WTC11 (cell line): ENCODE data around the gene SLC16A7. TPM values are rescaled to one million over a fixed set of nuclear protein-coding genes. Genes with fewer than 3 reads are reported as not detected.

Source experiments
- ATAC-seq: fragments of 200-7000 bp; cut with Tn5 transposase; 2 replicates; pipeline ENCODE4 v1.10.0; 2021; ENCODE audit warnings: mild to moderate bottlenecking, moderate library complexity
- CTCF ChIA-PET: fragments of 300-600 bp; sonication (Branson Sonifier 250); formaldehyde crosslinking; loops from one replicate; lab custom pipeline; 2021; ENCODE audit warnings: antibody characterized with exemption; lab: Charles Lee
- POLR2A ChIA-PET: fragments of 350-600 bp; sonication (Branson Sonifier 250); formaldehyde crosslinking; loops from one replicate; lab custom pipeline; 2021; ENCODE audit warnings: antibody characterized with exemption; lab: Charles Lee
- DNase-seq: peaks from one replicate; pipeline ENCODE4 v3.0.0; 2021; ENCODE audit warnings: low spot score
- H3K27ac Mint-ChIP-seq: 2 replicates; pipeline ENCODE4 v1.8.0; 2021; ENCODE audit warnings: mixed read lengths
- H3K27me3 Mint-ChIP-seq: 2 replicates; pipeline ENCODE4 v1.8.0; 2021; ENCODE audit warnings: low read depth, mild to moderate bottlenecking, moderate library complexity, mixed read lengths
- H3K36me3 Mint-ChIP-seq: 2 replicates; pipeline ENCODE4 v1.8.0; 2021; ENCODE audit warnings: mixed read lengths
- H3K4me1 Mint-ChIP-seq: 2 replicates; pipeline ENCODE4 v1.8.0; 2022; ENCODE audit warnings: mixed read lengths
- H3K4me3 Mint-ChIP-seq: 2 replicates; pipeline ENCODE4 v1.8.0; 2021; ENCODE audit warnings: mild to moderate bottlenecking, moderate library complexity, mixed read lengths
- H3K9me3 Mint-ChIP-seq: 2 replicates; pipeline ENCODE4 v1.8.0; 2021; ENCODE audit warnings: mixed read lengths
- ATF2 ChIP-seq: sonication (generic); formaldehyde crosslinking; IDR thresholded peaks from 2 replicates; pipeline ENCODE4 v1.8.1; 2022; ENCODE audit warnings: low read depth, missing genetic modification reagents, borderline replicate concordance
- CBFB ChIP-seq: sonication (generic); formaldehyde crosslinking; IDR thresholded peaks from 2 replicates; pipeline ENCODE4 v1.8.1; 2022; ENCODE audit warnings: mild to moderate bottlenecking, low read depth, missing genetic modification reagents
- CTCF ChIP-seq: fragments of 200-600 bp; IDR thresholded peaks from 2 replicates; pipeline ENCODE4 v1.8.0; 2022; ENCODE audit warnings: antibody characterized with exemption
- E2F5 ChIP-seq: sonication (generic); formaldehyde crosslinking; IDR thresholded peaks from 2 replicates; pipeline ENCODE4 v1.8.1; 2022; ENCODE audit warnings: mild to moderate bottlenecking, moderate library complexity, missing genetic modification reagents
- ERG ChIP-seq: fragments of 250-450 bp; sonication (Bioruptor Pico); IDR thresholded peaks from 2 replicates; pipeline ENCODE4 v1.8.0; 2021; ENCODE audit warnings: mild to moderate bottlenecking
- FOXK1 ChIP-seq: sonication (generic); formaldehyde crosslinking; IDR thresholded peaks from 2 replicates; pipeline ENCODE4 v1.8.0; 2022; ENCODE audit warnings: mild to moderate bottlenecking, moderate library complexity, missing genetic modification reagents
- HMGA2 ChIP-seq: fragments of 250-450 bp; sonication (Bioruptor Pico); IDR thresholded peaks from 2 replicates; pipeline ENCODE4 v1.4.0; 2021; ENCODE audit warnings: mild to moderate bottlenecking, moderate library complexity
- HMGXB4 ChIP-seq: sonication (generic); formaldehyde crosslinking; IDR thresholded peaks from 2 replicates; pipeline ENCODE4 v1.8.1; 2023; ENCODE audit warnings: mild to moderate bottlenecking, moderate library complexity, missing genetic modification reagents
- KAT7 ChIP-seq: sonication (generic); formaldehyde crosslinking; IDR thresholded peaks from 2 replicates; pipeline ENCODE4 v1.8.1; 2023; ENCODE audit warnings: missing genetic modification reagents, mild to moderate bottlenecking, borderline replicate concordance
- MXD4 ChIP-seq: fragments of 250-450 bp; sonication (Bioruptor Pico); IDR thresholded peaks from 2 replicates; pipeline ENCODE4 v1.8.0; 2021; ENCODE audit warnings: mild to moderate bottlenecking, moderate library complexity, borderline replicate concordance
- NR2C2 ChIP-seq: sonication (generic); formaldehyde crosslinking; IDR thresholded peaks from 2 replicates; pipeline ENCODE4 v1.8.0; 2022; ENCODE audit warnings: mild to moderate bottlenecking, missing genetic modification reagents
- ZNF121 ChIP-seq: sonication (generic); formaldehyde crosslinking; IDR thresholded peaks from 2 replicates; pipeline ENCODE4 v1.8.0; 2023; ENCODE audit warnings: missing genetic modification reagents
- ZNF232 ChIP-seq: sonication (generic); formaldehyde crosslinking; IDR thresholded peaks from 2 replicates; pipeline ENCODE4 v1.8.0; 2022; ENCODE audit warnings: mild to moderate bottlenecking, missing genetic modification reagents
- ZNF317 ChIP-seq: sonication (generic); formaldehyde crosslinking; IDR thresholded peaks from 2 replicates; pipeline ENCODE4 v1.8.1; 2023; ENCODE audit warnings: low read depth, mild to moderate bottlenecking, moderate library complexity, missing genetic modification reagents, borderline replicate concordance
- ZNF416 ChIP-seq: fragments of 250-450 bp; sonication (Bioruptor Pico); IDR thresholded peaks from 2 replicates; pipeline ENCODE4 v1.9.0; 2021; ENCODE audit warnings: mild to moderate bottlenecking, inconsistent platforms
- ZNF425 ChIP-seq: fragments of 250-450 bp; sonication (Bioruptor Pico); conservative IDR thresholded peaks from 2 replicates; pipeline ENCODE4 v1.9.0; 2021; ENCODE audit warnings: mild to moderate bottlenecking
- ZNF512 ChIP-seq: sonication (generic); formaldehyde crosslinking; IDR thresholded peaks from 2 replicates; pipeline ENCODE4 v1.8.1; 2022; ENCODE audit warnings: missing genetic modification reagents, borderline replicate concordance
- total RNA-seq: library from RNA; stranded (reverse); gene quantifications from 3 replicates; pipeline ENCODE4 v1.2.3, GENCODE V29; 2021

The SLC16A7 gene
- total RNA-seq, 1 experiment from 2014 or later = 3.4 TPM

GRCh38 chr12:59664495-59664894 is 68.7 kb downstream of the SLC16A7 start:
- no peak for DNase-seq
- CTCF ChIA-PET = no interaction called here
- POLR2A ChIA-PET = no interaction called here
- Mint-ChIP-seq H3K36me3 (peaks cover 28% of the 10 kb centered on the region), H3K9me3 (peaks cover 35% of the 10 kb centered on the region), H3K4me3 (no peak overlapping the region), H3K27ac (no peak overlapping the region)
- ATAC-seq = no peak
- TF ChIP-seq ATF2 (no peak), HMGXB4 (no peak), KAT7 (CRISPR knock-in tag) (no peak), ZNF425 (CRISPR knock-in tag) (no peak), E2F5 (CRISPR knock-in tag) (no peak), CBFB (no peak), CTCF (no peak), ZNF232 (CRISPR knock-in tag) (no peak), ERG (CRISPR knock-in tag) (no peak), MXD4 (CRISPR knock-in tag) (no peak), NR2C2 (CRISPR knock-in tag) (no peak), ZNF416 (CRISPR knock-in tag) (no peak), ZNF317 (no peak), ZNF512 (no peak), FOXK1 (no peak), HMGA2 (CRISPR knock-in tag) (no peak), ZNF121 (CRISPR knock-in tag) (no peak)
- TF ChIP-seq, all 79 proteins: peak for 0
- Mint-ChIP-seq H3K27me3 (no peaks in the 10 kb centered on the region; the same call in 1 of the 2 replicates), H3K4me1 (no peaks in the 10 kb centered on the region)
